ENCODE results near the gene LILRB2. TPM values are rescaled to one million over a fixed set of nuclear protein-coding genes. Genes with fewer than 3 reads are reported as not detected.

LILRB2 gene
- total and polyA plus RNA-seq, 9 of the 15 experiments (the other 6 are each of a cell fraction or from before 2014, with no cell fraction given), result not detected

DNA sequence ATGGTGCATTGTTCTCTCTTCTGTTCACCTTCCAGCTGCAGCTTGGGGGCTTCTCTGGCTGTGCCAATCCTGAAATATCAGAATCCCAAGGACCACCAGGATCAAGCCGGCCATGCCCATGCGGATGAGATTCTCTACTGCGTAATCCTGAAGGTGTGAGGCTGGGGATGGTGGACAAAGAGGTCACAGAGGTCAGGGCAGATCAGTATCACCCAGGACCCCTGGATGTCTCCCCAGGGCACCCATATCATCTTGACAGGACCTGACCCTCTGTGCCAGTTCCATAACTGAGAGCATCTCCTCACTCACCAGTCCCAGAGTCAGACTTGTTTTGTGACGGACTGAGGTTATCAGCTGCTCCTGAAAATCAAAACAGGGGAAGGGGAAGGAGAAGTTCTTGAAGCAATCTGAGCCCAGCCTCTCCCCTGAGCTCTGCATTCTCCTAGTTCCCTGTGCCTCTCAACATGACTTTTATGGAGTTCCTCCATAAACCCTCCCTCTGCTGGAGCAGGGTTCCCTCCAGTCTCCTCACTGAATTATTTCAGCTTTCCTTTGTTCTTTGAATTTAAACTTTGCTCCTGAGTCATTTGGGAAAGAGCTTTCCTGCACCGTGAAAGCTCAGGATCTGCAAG lies 26.6 kb upstream of the LILRB2 start:
- Histone ChIP-seq H3K9ac (ENCODE audit: insufficient read depth in 1 of 2, low read depth in 2 of 2, low read length in 2 of 2) (no peak overlapping the region), H3K27ac (ENCODE audit: extremely low read depth, low read depth, low read length) (no peak overlapping the region), H3K4me1 (replicated peaks in 1 of 2; ENCODE audit: control insufficient read depth in 2 of 2, insufficient read depth in 2 of 2, low read length in 2 of 2) (no peaks in the 10 kb centered on the region), H3K36me3 (ENCODE audit: control insufficient read depth, insufficient read depth, low read length) (no peaks in the 10 kb centered on the region), H3K9me1 (ENCODE audit: control insufficient read depth, insufficient read depth, low read length) (no peaks in the 10 kb centered on the region), H3K27me3 (ENCODE audit: control insufficient read depth in 2 of 2, insufficient read depth in 2 of 2, low read length in 2 of 2) (peaks cover 0 to 14% of the 10 kb centered on the region in 2 experiments; a peak in 2 of 5 replicates), H3K9me3 (replicated peaks; ENCODE audit: control insufficient read depth, insufficient read depth, low read depth, low read length) (no peaks in the 10 kb centered on the region), H4K20me1 (replicated peaks; ENCODE audit: control insufficient read depth, insufficient read depth, low read length) (no peaks in the 10 kb centered on the region), H3K4me2 (ENCODE audit: insufficient read depth, low read length) (no peak overlapping the region), H2AFZ (ENCODE audit: low read depth, low read length) (no peak overlapping the region), H3K4me3 (no peak overlapping the region), H3K79me2 (ENCODE audit: control insufficient read depth, insufficient read depth, low read length) (no peaks in the 10 kb centered on the region)
- intact Hi-C loops (cut with micrococcal nuclease) (no loop called here), in situ Hi-C loops (cut with MboI) (no loop called here)
- no peak for DNase-seq (ENCODE audit: extremely low read depth in 1 of 4, low spot score in 3 of 4)
- POLR2A ChIA-PET, result interaction anchor here (0.7 kb wide), 1 partner anchor 100 kb away, joined by 3 read pairs; no protein-coding TSS in a partner anchor
- no peak for FAIRE-seq
- CTCF ChIA-PET (ENCODE audit: low intra/inter-chr PET ratio), result no interaction called here
- ATAC-seq, result no peak
- WGBS (ENCODE audit: insufficient coverage, low coverage, missing lambda C conversion rate), result 4% methylated on average over 5 of the region's 5 CpGs
- BruUV-seq (replicated peaks), result no TSS peak
- TF ChIP-seq, protein P1, sequence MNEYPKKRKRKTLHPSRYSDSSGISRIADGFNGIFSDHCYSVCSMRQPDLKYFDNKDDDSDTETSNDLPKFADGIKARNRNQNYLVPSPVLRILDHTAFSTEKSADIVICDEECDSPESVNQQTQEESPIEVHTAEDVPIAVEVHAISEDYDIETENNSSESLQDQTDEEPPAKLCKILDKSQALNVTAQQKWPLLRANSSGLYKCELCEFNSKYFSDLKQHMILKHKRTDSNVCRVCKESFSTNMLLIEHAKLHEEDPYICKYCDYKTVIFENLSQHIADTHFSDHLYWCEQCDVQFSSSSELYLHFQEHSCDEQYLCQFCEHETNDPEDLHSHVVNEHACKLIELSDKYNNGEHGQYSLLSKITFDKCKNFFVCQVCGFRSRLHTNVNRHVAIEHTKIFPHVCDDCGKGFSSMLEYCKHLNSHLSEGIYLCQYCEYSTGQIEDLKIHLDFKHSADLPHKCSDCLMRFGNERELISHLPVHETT (CRISPR knock-in tag; conservative IDR thresholded peaks at IDR 0.05 in 1 of 2, IDR thresholded peaks at IDR 0.05 in 1 of 2), result no peak
- TF ChIP-seq PCBP2 (IDR thresholded peaks at IDR 0.05; ENCODE audit: low read depth, low read length, poor library complexity, severe bottlenecking), result no peak
- no peak for TF ChIP-seq YY1 (IDR thresholded peaks at IDR 0.05; ENCODE audit: borderline replicate concordance in 1 of 3, control insufficient read depth in 1 of 3, extremely low read depth in 1 of 3, insufficient read depth in 3 of 3, insufficient read length in 1 of 3, insufficient replicate concordance in 2 of 3, low read depth in 1 of 3, low read length in 2 of 3)
- TF ChIP-seq ELF4 (CRISPR knock-in tag; IDR thresholded peaks at IDR 0.05), result no peak
- TF ChIP-seq, protein P2, sequence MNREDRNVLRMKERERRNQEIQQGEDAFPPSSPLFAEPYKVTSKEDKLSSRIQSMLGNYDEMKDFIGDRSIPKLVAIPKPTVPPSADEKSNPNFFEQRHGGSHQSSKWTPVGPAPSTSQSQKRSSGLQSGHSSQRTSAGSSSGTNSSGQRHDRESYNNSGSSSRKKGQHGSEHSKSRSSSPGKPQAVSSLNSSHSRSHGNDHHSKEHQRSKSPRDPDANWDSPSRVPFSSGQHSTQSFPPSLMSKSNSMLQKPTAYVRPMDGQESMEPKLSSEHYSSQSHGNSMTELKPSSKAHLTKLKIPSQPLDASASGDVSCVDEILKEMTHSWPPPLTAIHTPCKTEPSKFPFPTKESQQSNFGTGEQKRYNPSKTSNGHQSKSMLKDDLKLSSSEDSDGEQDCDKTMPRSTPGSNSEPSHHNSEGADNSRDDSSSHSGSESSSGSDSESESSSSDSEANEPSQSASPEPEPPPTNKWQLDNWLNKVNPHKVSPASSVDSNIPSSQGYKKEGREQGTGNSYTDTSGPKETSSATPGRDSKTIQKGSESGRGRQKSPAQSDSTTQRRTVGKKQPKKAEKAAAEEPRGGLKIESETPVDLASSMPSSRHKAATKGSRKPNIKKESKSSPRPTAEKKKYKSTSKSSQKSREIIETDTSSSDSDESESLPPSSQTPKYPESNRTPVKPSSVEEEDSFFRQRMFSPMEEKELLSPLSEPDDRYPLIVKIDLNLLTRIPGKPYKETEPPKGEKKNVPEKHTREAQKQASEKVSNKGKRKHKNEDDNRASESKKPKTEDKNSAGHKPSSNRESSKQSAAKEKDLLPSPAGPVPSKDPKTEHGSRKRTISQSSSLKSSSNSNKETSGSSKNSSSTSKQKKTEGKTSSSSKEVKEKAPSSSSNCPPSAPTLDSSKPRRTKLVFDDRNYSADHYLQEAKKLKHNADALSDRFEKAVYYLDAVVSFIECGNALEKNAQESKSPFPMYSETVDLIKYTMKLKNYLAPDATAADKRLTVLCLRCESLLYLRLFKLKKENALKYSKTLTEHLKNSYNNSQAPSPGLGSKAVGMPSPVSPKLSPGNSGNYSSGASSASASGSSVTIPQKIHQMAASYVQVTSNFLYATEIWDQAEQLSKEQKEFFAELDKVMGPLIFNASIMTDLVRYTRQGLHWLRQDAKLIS (CRISPR knock-in tag; IDR thresholded peaks at IDR 0.05), result no peak
- TF ChIP-seq HCFC1 (IDR thresholded peaks at IDR 0.05; ENCODE audit: low read depth, low read length), result no peak
- no peak for TF ChIP-seq EP400 (IDR thresholded peaks at IDR 0.05)
- no peak for TF ChIP-seq ZFX (CRISPR knock-in tag; IDR thresholded peaks at IDR 0.05)
- TF ChIP-seq ZC3H8 (IDR thresholded peaks at IDR 0.05), result no peak
- no peak for TF ChIP-seq SP2 (IDR thresholded peaks at IDR 0.05; ENCODE audit: extremely low read depth, low read depth, low read length, poor library complexity, severe bottlenecking)
- TF ChIP-seq, protein P3, sequence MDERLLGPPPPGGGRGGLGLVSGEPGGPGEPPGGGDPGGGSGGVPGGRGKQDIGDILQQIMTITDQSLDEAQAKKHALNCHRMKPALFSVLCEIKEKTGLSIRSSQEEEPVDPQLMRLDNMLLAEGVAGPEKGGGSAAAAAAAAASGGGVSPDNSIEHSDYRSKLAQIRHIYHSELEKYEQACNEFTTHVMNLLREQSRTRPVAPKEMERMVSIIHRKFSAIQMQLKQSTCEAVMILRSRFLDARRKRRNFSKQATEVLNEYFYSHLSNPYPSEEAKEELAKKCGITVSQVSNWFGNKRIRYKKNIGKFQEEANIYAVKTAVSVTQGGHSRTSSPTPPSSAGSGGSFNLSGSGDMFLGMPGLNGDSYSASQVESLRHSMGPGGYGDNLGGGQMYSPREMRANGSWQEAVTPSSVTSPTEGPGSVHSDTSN (CRISPR knock-in tag; IDR thresholded peaks at IDR 0.05; ENCODE audit: low read depth), result no peak
- TF ChIP-seq, protein P3 (tag; conservative IDR thresholded peaks at IDR 0.05; ENCODE audit: low read depth), result no peak
- TF ChIP-seq FOXK1 (CRISPR knock-in tag; IDR thresholded peaks at IDR 0.05; ENCODE audit: borderline replicate concordance), result no peak
